ENCODE measurements around the gene BMPR1B. TPM values are rescaled to one million over a fixed set of nuclear protein-coding genes. Genes with fewer than 3 reads are reported as not detected.

The BMPR1B gene
- total and polyA plus RNA-seq, 9 donors = 6.6 to 21.1 (median 11.7) TPM

DNA sequence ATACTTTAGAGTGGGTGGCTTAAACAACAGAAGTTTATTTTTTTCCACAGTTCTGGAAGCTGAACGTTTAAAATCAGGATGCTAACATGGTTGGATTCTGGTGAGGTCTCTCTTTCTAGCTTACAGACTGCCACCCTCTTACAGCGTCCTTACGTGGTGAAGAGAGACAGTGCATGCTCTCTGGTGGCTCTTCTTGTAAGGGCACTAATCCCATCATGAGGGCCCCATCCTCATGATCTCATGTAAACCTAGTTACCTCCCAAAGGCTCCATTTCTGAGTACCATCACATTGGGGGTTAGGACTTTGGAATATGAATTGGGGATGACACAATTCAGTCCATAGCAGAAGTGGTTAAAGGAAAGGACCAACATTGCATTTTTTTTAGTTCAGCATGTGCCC lies 132.8 kb downstream of the BMPR1B start:
- Histone ChIP-seq H3K4me3 (ENCODE audit: low read length) (no peak overlapping the region), H3K4me1 (ENCODE audit: control insufficient read depth, insufficient read depth, low read length) (no peaks in the 10 kb centered on the region), H3K27ac (ENCODE audit: low read length) (no peak overlapping the region), H3K9me3 (replicated peaks; ENCODE audit: control insufficient read depth, low read depth, low read length) (peaks cover 4% of the 10 kb centered on the region), H3K27me3 (ENCODE audit: control insufficient read depth, insufficient read depth, low read length) (no peaks in the 10 kb centered on the region), H3K36me3 (ENCODE audit: control insufficient read depth, insufficient read depth, low read length) (no peaks in the 10 kb centered on the region)
- no peak for DNase-seq
- WGBS (ENCODE audit: insufficient coverage) = 100% methylated on average over 1 of the region's 3 CpGs

- no peaks in the 10 kb centered on the region for H3K4me1 ChIP-seq (ENCODE audit: control insufficient read depth, insufficient read depth, low read length)
- no peak for DNase-seq
- H3K27me3 ChIP-seq (ENCODE audit: control insufficient read depth, insufficient read depth, low read length) = no peaks in the 10 kb centered on the region
- H3K27ac ChIP-seq (ENCODE audit: low read length) = no peak overlapping the region
- 54% methylated on average over 2 of the region's 7 CpGs for WGBS (ENCODE audit: insufficient coverage)
- no peaks in the 10 kb centered on the region for H3K36me3 ChIP-seq (ENCODE audit: control insufficient read depth, insufficient read depth, low read length)
- H3K4me3 ChIP-seq (ENCODE audit: low read length) = no peak overlapping the region
- H3K9me3 ChIP-seq (replicated peaks; ENCODE audit: control insufficient read depth, low read depth, low read length) = peaks cover 4% of the 10 kb centered on the region
Measured at GRCh38 chr4:94892051-94892450, 134.3 kb downstream of the BMPR1B start.

- Histone ChIP-seq H3K9me3 (replicated peaks; ENCODE audit: control insufficient read depth, low read depth, low read length) (peaks cover 4% of the 10 kb centered on the region), H3K27ac (ENCODE audit: low read length) (no peak overlapping the region), H3K4me1 (ENCODE audit: control insufficient read depth, insufficient read depth, low read length) (no peaks in the 10 kb centered on the region), H3K27me3 (ENCODE audit: control insufficient read depth, insufficient read depth, low read length) (no peaks in the 10 kb centered on the region), H3K36me3 (ENCODE audit: control insufficient read depth, insufficient read depth, low read length) (no peaks in the 10 kb centered on the region), H3K4me3 (ENCODE audit: low read length) (no peak overlapping the region)
- DNase-seq = no peak
- no CpG with 5 or more reads among the region's 2 CpGs for WGBS (ENCODE audit: insufficient coverage)
Measured at GRCh38 chr4:94895081-94895480, 137.3 kb downstream of the BMPR1B start.

DNA sequence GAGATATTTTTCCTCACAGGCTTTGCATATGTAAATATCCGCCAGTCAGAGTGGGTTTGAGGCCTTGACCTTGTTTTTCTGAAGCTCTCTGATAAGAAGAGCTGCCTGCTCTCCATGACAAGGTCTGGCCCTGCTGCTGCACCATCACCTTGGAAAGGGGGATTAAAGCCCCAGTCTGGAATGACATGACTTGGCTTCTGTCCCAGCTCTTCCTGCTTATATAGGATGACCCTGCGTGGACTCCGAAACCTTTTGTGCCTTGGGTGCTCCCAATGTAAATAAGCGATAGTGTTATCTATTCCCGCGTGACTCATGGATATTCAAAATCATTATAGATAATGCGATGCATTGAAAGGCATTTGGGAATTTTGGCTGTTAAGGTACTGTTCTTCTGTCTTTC lies 139.3 kb downstream of the BMPR1B start:
- DNase-seq = no peak
- WGBS (ENCODE audit: insufficient coverage) = 90% methylated on average over 4 of the region's 7 CpGs
- Histone ChIP-seq H3K4me1 (ENCODE audit: control insufficient read depth, insufficient read depth, low read length) (no peaks in the 10 kb centered on the region), H3K9me3 (replicated peaks; ENCODE audit: control insufficient read depth, low read depth, low read length) (no peaks in the 10 kb centered on the region), H3K36me3 (ENCODE audit: control insufficient read depth, insufficient read depth, low read length) (no peaks in the 10 kb centered on the region), H3K27ac (ENCODE audit: low read length) (no peak overlapping the region), H3K4me3 (ENCODE audit: low read length) (no peak overlapping the region), H3K27me3 (ENCODE audit: control insufficient read depth, insufficient read depth, low read length) (no peaks in the 10 kb centered on the region)

DNA sequence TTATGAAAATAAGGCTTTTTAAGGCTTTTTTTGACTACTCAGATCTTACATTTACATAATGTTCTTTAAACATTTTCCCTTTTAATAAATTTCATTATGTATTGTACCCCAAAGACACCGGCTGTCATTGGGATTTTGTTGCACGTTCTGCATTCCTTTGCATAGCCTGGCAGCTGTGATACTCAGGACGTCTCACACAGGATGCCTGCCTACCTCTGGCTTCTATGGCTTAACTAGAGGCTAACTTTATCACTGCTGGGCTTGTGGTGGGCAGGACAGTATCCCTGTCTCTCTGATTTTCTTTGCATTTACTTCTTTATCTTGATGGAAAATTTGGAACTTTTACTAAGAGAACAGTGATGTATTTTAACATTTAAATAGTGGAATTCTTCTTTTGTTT lies 147.8 kb downstream of the BMPR1B start:
- 17% methylated on average over 2 of the region's 3 CpGs for WGBS (ENCODE audit: insufficient coverage)
- Histone ChIP-seq H3K27me3 (ENCODE audit: control insufficient read depth, insufficient read depth, low read length) (no peaks in the 10 kb centered on the region), H3K36me3 (ENCODE audit: control insufficient read depth, insufficient read depth, low read length) (no peaks in the 10 kb centered on the region), H3K27ac (ENCODE audit: low read length) (no peak overlapping the region), H3K4me1 (ENCODE audit: control insufficient read depth, insufficient read depth, low read length) (no peaks in the 10 kb centered on the region), H3K9me3 (replicated peaks; ENCODE audit: control insufficient read depth, low read depth, low read length) (no peaks in the 10 kb centered on the region), H3K4me3 (ENCODE audit: low read length) (no peak overlapping the region)
- no peak for DNase-seq

DNA sequence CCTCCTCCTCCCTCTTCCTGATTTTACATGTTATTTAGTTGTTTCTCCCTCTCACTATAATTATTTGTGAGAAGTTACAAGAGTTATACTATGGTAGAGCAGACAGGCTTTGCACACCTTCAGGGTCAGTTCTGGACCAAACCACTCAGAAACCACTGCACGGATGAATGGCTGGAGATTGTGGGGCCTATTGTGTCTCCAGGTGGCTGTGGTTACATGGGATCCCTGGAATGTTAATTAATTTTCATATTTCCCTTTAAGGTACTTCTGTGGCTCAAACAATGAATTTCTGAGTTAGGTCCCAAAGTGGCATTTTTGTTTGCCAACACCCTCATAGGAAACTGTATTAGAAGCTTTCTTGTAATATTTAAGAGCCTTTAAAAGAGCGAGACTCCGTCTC lies 151.9 kb downstream of the BMPR1B start:
- no CpG with 5 or more reads among the region's 3 CpGs for WGBS (ENCODE audit: insufficient coverage)
- Histone ChIP-seq H3K4me3 (ENCODE audit: low read length) (no peak overlapping the region), H3K9me3 (replicated peaks; ENCODE audit: control insufficient read depth, low read depth, low read length) (no peaks in the 10 kb centered on the region), H3K36me3 (ENCODE audit: control insufficient read depth, insufficient read depth, low read length) (no peaks in the 10 kb centered on the region), H3K4me1 (ENCODE audit: control insufficient read depth, insufficient read depth, low read length) (no peaks in the 10 kb centered on the region), H3K27me3 (ENCODE audit: control insufficient read depth, insufficient read depth, low read length) (no peaks in the 10 kb centered on the region), H3K27ac (ENCODE audit: low read length) (no peak overlapping the region)
- DNase-seq = no peak

DNA sequence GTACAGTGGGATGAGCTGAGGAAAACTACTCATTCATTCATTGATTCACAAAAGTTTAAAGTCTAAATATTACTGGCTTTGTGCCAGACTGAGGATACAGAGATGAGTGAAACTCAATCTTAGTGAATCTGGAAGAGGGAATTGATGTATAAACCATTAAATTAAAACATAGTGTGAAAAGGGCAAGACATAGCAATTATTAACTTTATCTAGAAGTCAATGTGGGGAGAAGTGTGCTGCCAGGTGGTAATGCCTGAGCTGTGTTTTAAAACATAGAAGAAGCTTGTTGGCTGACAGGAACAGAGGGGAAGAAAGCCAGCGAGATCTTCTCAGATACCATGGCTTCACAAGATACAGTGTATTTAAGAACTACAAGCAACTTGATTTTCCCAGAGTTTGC lies 153.4 kb downstream of the BMPR1B start:
- Histone ChIP-seq H3K4me1 (ENCODE audit: control insufficient read depth, insufficient read depth, low read length) (no peaks in the 10 kb centered on the region), H3K36me3 (ENCODE audit: control insufficient read depth, insufficient read depth, low read length) (no peaks in the 10 kb centered on the region), H3K27me3 (ENCODE audit: control insufficient read depth, insufficient read depth, low read length) (no peaks in the 10 kb centered on the region), H3K4me3 (ENCODE audit: low read length) (no peak overlapping the region), H3K9me3 (replicated peaks; ENCODE audit: control insufficient read depth, low read depth, low read length) (no peaks in the 10 kb centered on the region), H3K27ac (ENCODE audit: low read length) (no peak overlapping the region)
- no peak for DNase-seq
- WGBS (ENCODE audit: insufficient coverage) = no CpG with 5 or more reads among the region's 1 CpG

DNA sequence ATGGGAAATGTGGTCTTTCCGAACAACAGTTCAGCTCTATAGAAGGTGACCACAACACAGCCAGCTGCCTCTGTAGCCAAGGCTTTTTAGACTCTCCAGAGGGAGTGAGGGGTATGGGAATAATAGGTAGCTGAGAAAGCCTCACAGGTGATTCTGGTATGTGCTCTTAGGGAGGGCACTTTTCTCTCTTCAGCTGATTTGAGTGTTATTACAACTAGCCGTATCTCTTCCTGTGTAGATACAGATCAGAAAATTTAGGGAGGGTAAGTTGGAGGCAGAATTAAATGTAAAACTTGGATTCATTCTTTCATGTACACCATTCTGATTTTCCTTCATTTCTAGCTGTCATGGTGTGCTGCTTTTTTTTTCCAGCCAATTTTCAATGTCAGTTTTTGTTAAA lies 154.9 kb downstream of the BMPR1B start:
- H3K4me3 ChIP-seq (ENCODE audit: low read length) = no peak overlapping the region
- H3K27me3 ChIP-seq (ENCODE audit: control insufficient read depth, insufficient read depth, low read length) = no peaks in the 10 kb centered on the region
- H3K9me3 ChIP-seq (replicated peaks; ENCODE audit: control insufficient read depth, low read depth, low read length) = peaks cover 7% of the 10 kb centered on the region
- H3K27ac ChIP-seq (ENCODE audit: low read length) = no peak overlapping the region
- DNase-seq = no peak
- no CpG with 5 or more reads among the region's 2 CpGs for whole genome bisulfite sequencing (ENCODE audit: insufficient coverage)
- H3K36me3 ChIP-seq (ENCODE audit: control insufficient read depth, insufficient read depth, low read length) = no peaks in the 10 kb centered on the region
- no peaks in the 10 kb centered on the region for H3K4me1 ChIP-seq (ENCODE audit: control insufficient read depth, insufficient read depth, low read length)

- no CpG with 5 or more reads among the region's 1 CpG for WGBS (ENCODE audit: insufficient coverage)
Measured at GRCh38 chr4:94913316-94913715, 155.6 kb downstream of the BMPR1B start.

GRCh38 chr4:94917146-94917545 lies 159.4 kb downstream of the BMPR1B start:
- peaks cover 7% of the 10 kb centered on the region for H3K9me3 ChIP-seq (replicated peaks; ENCODE audit: control insufficient read depth, low read depth, low read length)
- no peak overlapping the region for H3K27ac ChIP-seq (ENCODE audit: low read length)
- H3K36me3 ChIP-seq (ENCODE audit: control insufficient read depth, insufficient read depth, low read length) = no peaks in the 10 kb centered on the region
- WGBS (ENCODE audit: insufficient coverage) = no CpG with 5 or more reads among the region's 2 CpGs
- H3K4me3 ChIP-seq (ENCODE audit: low read length) = no peak overlapping the region
- no peaks in the 10 kb centered on the region for H3K4me1 ChIP-seq (ENCODE audit: control insufficient read depth, insufficient read depth, low read length)
- H3K27me3 ChIP-seq (ENCODE audit: control insufficient read depth, insufficient read depth, low read length) = no peaks in the 10 kb centered on the region
- DNase-seq = no peak

More at GRCh38 chr4:94913316-94913715, 155.6 kb downstream of the BMPR1B start:
- Histone ChIP-seq H3K9me3 (replicated peaks; ENCODE audit: control insufficient read depth, low read depth, low read length) (peaks cover 7% of the 10 kb centered on the region), H3K4me3 (ENCODE audit: low read length) (no peak overlapping the region), H3K27me3 (ENCODE audit: control insufficient read depth, insufficient read depth, low read length) (no peaks in the 10 kb centered on the region), H3K36me3 (ENCODE audit: control insufficient read depth, insufficient read depth, low read length) (no peaks in the 10 kb centered on the region), H3K27ac (ENCODE audit: low read length) (no peak overlapping the region), H3K4me1 (ENCODE audit: control insufficient read depth, insufficient read depth, low read length) (no peaks in the 10 kb centered on the region)
- DNase-seq = no peak

GRCh38 chr4:94918543-94918942 lies 160.8 kb downstream of the BMPR1B start:
- DNase-seq = no peak
- Histone ChIP-seq H3K4me3 (ENCODE audit: low read length) (no peak overlapping the region), H3K36me3 (ENCODE audit: control insufficient read depth, insufficient read depth, low read length) (no peaks in the 10 kb centered on the region), H3K9me3 (replicated peaks; ENCODE audit: control insufficient read depth, low read depth, low read length) (peaks cover 7% of the 10 kb centered on the region), H3K4me1 (ENCODE audit: control insufficient read depth, insufficient read depth, low read length) (no peaks in the 10 kb centered on the region), H3K27ac (ENCODE audit: low read length) (no peak overlapping the region), H3K27me3 (ENCODE audit: control insufficient read depth, insufficient read depth, low read length) (no peaks in the 10 kb centered on the region)
- WGBS (ENCODE audit: insufficient coverage) = no CpG with 5 or more reads among the region's 1 CpG
